OCI-LY3 (cell line): ENCODE data around the gene CNIH4.

Experiments
- CTCF ChIP-seq: fragments of 200-600, 300-600 bp; sonication (generic); IDR thresholded peaks from 2 replicates; pipeline ENCODE4 v1.5.1; 2014; ENCODE audit warnings: antibody characterized with exemption, low read length, low read depth
- EZH2phosphoT487 ChIP-seq: fragments of 200-600 bp; shearing (Covaris generic); IDR thresholded peaks from 2 replicates; pipeline ENCODE4 v1.6.1; 2018; ENCODE audit warnings: antibody characterized with exemption, mixed run types, low read depth

DNA sequence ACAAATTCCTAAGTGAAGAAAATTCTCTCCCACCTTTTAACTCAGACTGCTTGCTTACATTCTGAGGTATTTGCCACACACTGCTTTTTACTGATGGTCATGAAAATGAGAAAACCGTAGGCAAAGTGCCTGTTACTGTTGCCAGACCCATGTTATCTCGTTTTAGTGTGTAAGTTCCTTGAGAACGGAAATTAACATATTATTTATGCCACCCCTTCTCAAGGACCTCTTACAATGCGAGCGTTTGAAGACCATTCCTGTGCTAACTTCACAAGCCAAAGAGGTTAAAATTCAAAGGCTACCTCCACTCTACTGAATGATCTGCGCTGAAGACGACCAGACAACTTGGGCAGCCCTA lies 27.2 kb upstream of the CNIH4 start:
- TF ChIP-seq CTCF (no peak), EZH2phosphoT487 (no peak)
